ENCODE measurements around the gene DNAI4.
"Not testable (repeated sequence)": the region's sequence is repeated elsewhere in the genome, so short reads cannot be mapped to it uniquely, and the experiment has no call there.

The DNAI4 gene

GRCh38 chr1:66924756-66925557 is at the start of gene DNAI4, which contains the start of gene MIER1:
Gene DNAI4, minus strand, starts transcription at chr1:66924856. Its CDS starts 25 bp downstream, at chr1:66924831.
Gene MIER1, plus strand, starts transcription at chr1:66924990. Its CDS starts 39 bp downstream, at chr1:66925029.
- peak; percentile 96 for DNase-seq (ENCODE audit: low read depth)

GRCh38 chr1:66968574-66968973 is 43.9 kb upstream of the DNAI4 start:
- no peak for DNase-seq (ENCODE audit: low read depth)

GRCh38 chr1:66966188-66966873 is 41.7 kb upstream of the DNAI4 start:
- not testable (repeated sequence) for DNase-seq (ENCODE audit: low read depth)

- no peak for DNase-seq (ENCODE audit: low read depth)
Measured at GRCh38 chr1:66957938-66958337, 33.3 kb upstream of the DNAI4 start.

- no peak for DNase-seq (ENCODE audit: low read depth)
Measured at GRCh38 chr1:66954208-66954607, 29.6 kb upstream of the DNAI4 start.

GRCh38 chr1:66951513-66951912 is 26.9 kb upstream of the DNAI4 start:
- DNase-seq (ENCODE audit: low read depth), result no peak

- no peak for DNase-seq (ENCODE audit: low read depth)
Measured at GRCh38 chr1:66947267-66947666, 22.6 kb upstream of the DNAI4 start.

- DNase-seq (ENCODE audit: low read depth), result no peak
Measured at GRCh38 chr1:66945316-66945715, 20.7 kb upstream of the DNAI4 start.

GRCh38 chr1:66944330-66945274 is 19.9 kb upstream of the DNAI4 start:
- no peak for DNase-seq (ENCODE audit: low read depth)

GRCh38 chr1:66943361-66943969 is 18.8 kb upstream of the DNAI4 start:
- DNase-seq (ENCODE audit: low read depth), result no peak

GRCh38 chr1:66940981-66941380 is 16.3 kb upstream of the DNAI4 start:
- no peak for DNase-seq (ENCODE audit: low read depth)

- DNase-seq (ENCODE audit: low read depth), result no peak
Measured at GRCh38 chr1:66938613-66939012, 14.0 kb upstream of the DNAI4 start.

- no peak for DNase-seq (ENCODE audit: low read depth)
Measured at GRCh38 chr1:66937529-66938234, 13.0 kb upstream of the DNAI4 start.

GRCh38 chr1:66933887-66934700 is 9.4 kb upstream of the DNAI4 start:
- DNase-seq (ENCODE audit: low read depth), result no peak

GRCh38 chr1:66932291-66932690 is 7.6 kb upstream of the DNAI4 start:
- DNase-seq (ENCODE audit: low read depth), result no peak

- DNase-seq (ENCODE audit: low read depth), result no peak
Measured at GRCh38 chr1:66931590-66931989, 6.9 kb upstream of the DNAI4 start.

- DNase-seq (ENCODE audit: low read depth), result no peak
Measured at GRCh38 chr1:66930823-66931174, 6.1 kb upstream of the DNAI4 start.

- peak; percentile 84 for DNase-seq (ENCODE audit: low read depth)
Measured at GRCh38 chr1:66929999-66930822, 5.6 kb upstream of the DNAI4 start.

GRCh38 chr1:66929691-66929998 is 5.0 kb upstream of the DNAI4 start:
- no peak for DNase-seq (ENCODE audit: low read depth)
